ENCODE measurements around the gene MAPK14.

- TF ChIP-seq CTCF (conservative IDR thresholded peaks at IDR 0.05; ENCODE audit: low read depth, low read length) (no peak), RCOR1 (IDR thresholded peaks at IDR 0.05; ENCODE audit: insufficient replicate concordance, low read length) (no peak), CHD1 (IDR thresholded peaks at IDR 0.05; ENCODE audit: low read depth, low read length) (no peak), MAFK (IDR thresholded peaks at IDR 0.05; ENCODE audit: low read depth, low read length) (no peak), RAD21 (IDR thresholded peaks at IDR 0.05; ENCODE audit: low read length) (no peak), USF2 (IDR thresholded peaks at IDR 0.05; ENCODE audit: low read depth, low read length) (no peak), POLR2A (IDR thresholded peaks at IDR 0.05; ENCODE audit: low read depth, low read length) (no peak), SMC3 (IDR thresholded peaks at IDR 0.05; ENCODE audit: low read depth, low read length) (no peak), CEBPB (IDR thresholded peaks at IDR 0.05; ENCODE audit: low read depth, low read length) (no peak), MXI1 (IDR thresholded peaks at IDR 0.05; ENCODE audit: borderline replicate concordance, low read depth, low read length) (no peak)
Measured at GRCh38 chr6:36039112-36039511, 11.5 kb downstream of the MAPK14 start.
